ENCODE measurements around the gene CENPC. TPM values are rescaled to one million over a fixed set of nuclear protein-coding genes. Genes with fewer than 3 reads are reported as not detected.

The CENPC gene
- total and polyA plus RNA-seq, 2 of the 4 experiments (the other 2 are of a cell fraction) = 4.2 to 6.6 TPM

- Histone ChIP-seq H3K4me1 (ENCODE audit: control insufficient read depth, insufficient read depth, low read length) (no peaks in the 10 kb centered on the region), H3K79me1 (ENCODE audit: low read depth in 1 of 2, low read length in 2 of 2) (no peaks in the 10 kb centered on the region), H4K91ac (ENCODE audit: insufficient read depth, low read depth, low read length) (no peak overlapping the region), H3K4me3 (ENCODE audit: insufficient read depth, low read depth, low read length) (no peak overlapping the region), H2AK9ac (replicated peaks; ENCODE audit: low read depth, low read length, poor library complexity) (no peak overlapping the region), H3K4ac (ENCODE audit: low read depth, low read length) (no peak overlapping the region), H2BK15ac (ENCODE audit: low read depth, low read length) (no peak overlapping the region), H2BK5ac (ENCODE audit: low read depth, low read length, poor library complexity, severe bottlenecking) (no peak overlapping the region), H2AK5ac (ENCODE audit: low read depth, low read length) (no peak overlapping the region), H2AFZ (replicated peaks; ENCODE audit: low read length, poor library complexity) (no peak overlapping the region), H3K56ac (ENCODE audit: extremely low read depth, insufficient read depth, low read length) (no peak overlapping the region), H3K23ac (ENCODE audit: low read depth, low read length) (no peak overlapping the region), H2BK20ac (ENCODE audit: low read depth, low read length) (no peak overlapping the region), H3K9me3 (ENCODE audit: control insufficient read depth, insufficient read depth, low read length) (no peaks in the 10 kb centered on the region), H4K20me1 (ENCODE audit: insufficient read depth, low read length) (no peaks in the 10 kb centered on the region), H3K18ac (ENCODE audit: low read depth, low read length) (no peak overlapping the region), H2BK120ac (ENCODE audit: low read depth, low read length) (no peak overlapping the region), H3K9me1 (ENCODE audit: insufficient read depth, low read length) (no peaks in the 10 kb centered on the region), H4K5ac (ENCODE audit: low read depth, low read length) (no peak overlapping the region), H3K4me2 (ENCODE audit: low read depth, low read length) (no peak overlapping the region), H3K36me3 (ENCODE audit: control insufficient read depth, insufficient read depth, low read length) (no peaks in the 10 kb centered on the region), H3K14ac (replicated peaks; ENCODE audit: low read depth, low read length) (no peak overlapping the region), H3K27ac (ENCODE audit: insufficient read depth, low read length) (no peak overlapping the region), H4K8ac (ENCODE audit: low read depth in 2 of 2, low read length in 2 of 2) (no peak overlapping the region), H3K9ac (ENCODE audit: low read depth, low read length) (no peak overlapping the region), H3K27me3 (ENCODE audit: control insufficient read depth, insufficient read depth, low read length) (no peaks in the 10 kb centered on the region)
- TF ChIP-seq SMC3 (IDR thresholded peaks at IDR 0.05; ENCODE audit: low read depth, low read length) = no peak
- TF ChIP-seq RAD21 (IDR thresholded peaks at IDR 0.05; ENCODE audit: low read length) = no peak
- TF ChIP-seq MAZ (IDR thresholded peaks at IDR 0.05; ENCODE audit: borderline replicate concordance, low read depth, low read length) = no peak
- TF ChIP-seq FOS (IDR thresholded peaks at IDR 0.05; ENCODE audit: low read depth, low read length) = no peak
- no peak for TF ChIP-seq MXI1 (IDR thresholded peaks at IDR 0.05; ENCODE audit: borderline replicate concordance, low read depth, low read length)
- no peak for TF ChIP-seq CTCF (conservative IDR thresholded peaks at IDR 0.05; ENCODE audit: low read depth, low read length)
- POLR2A ChIA-PET (ENCODE audit: unreplicated experiment) = no interaction called here
- CTCF ChIA-PET = no interaction called here
- dilution Hi-C loops (cut with HindIII; ENCODE audit: low sequenced_read_pairs, unreplicated experiment) = no loop called here
- no peak for ATAC-seq (ENCODE audit: low read depth)
- no CpG with 5 or more reads among the region's 2 CpGs for WGBS, 2 experiments (ENCODE audit: extremely low coverage in 2 of 2, insufficient read length in 1 of 2)
- in situ Hi-C loops (cut with MboI; ENCODE audit: low sequenced_read_pairs) = no loop called here
- no TSS peak for BruUV-seq (replicated peaks)
- no peak for DNase-seq
- intact Hi-C loops (cut with micrococcal nuclease) = no loop called here
Measured at GRCh38 chr4:67556436-67556835, 11.1 kb upstream of the CENPC start.
